ENCODE measurements around the gene RYR3.

Gene RYR3

GRCh38 chr15:33467146-33467815, 156.5 kb downstream of the RYR3 start:
- TF ChIP-seq CTCF (IDR thresholded peaks at IDR 0.05; ENCODE audit: low read depth, low read length, missing control alignments): no peak
- H3K4me3 ChIP-seq (ENCODE audit: low read depth, low read length): no peak overlapping the region
- DNase-seq (ENCODE audit: low read depth): no peak

- H3K4me3 ChIP-seq (ENCODE audit: low read depth, low read length): no peak overlapping the region
- DNase-seq (ENCODE audit: low read depth): no peak
- no peak for TF ChIP-seq CTCF (IDR thresholded peaks at IDR 0.05; ENCODE audit: low read depth, low read length, missing control alignments)
Observed at GRCh38 chr15:33467816-33468163, 157.0 kb downstream of the RYR3 start.

GRCh38 chr15:33468740-33469139, 158.0 kb downstream of the RYR3 start:
- TF ChIP-seq CTCF (IDR thresholded peaks at IDR 0.05; ENCODE audit: low read depth, low read length, missing control alignments): no peak
- DNase-seq (ENCODE audit: low read depth): no peak
- no peak overlapping the region for H3K4me3 ChIP-seq (ENCODE audit: low read depth, low read length)

GRCh38 chr15:33473005-33473404, 162.2 kb downstream of the RYR3 start:
- no peak for TF ChIP-seq CTCF (IDR thresholded peaks at IDR 0.05; ENCODE audit: low read depth, low read length, missing control alignments)
- DNase-seq (ENCODE audit: low read depth): no peak
- no peak overlapping the region for H3K4me3 ChIP-seq (ENCODE audit: low read depth, low read length)

GRCh38 chr15:33473714-33474113, 162.9 kb downstream of the RYR3 start:
- DNase-seq (ENCODE audit: low read depth): no peak
- H3K4me3 ChIP-seq (ENCODE audit: low read depth, low read length): no peak overlapping the region
- TF ChIP-seq CTCF (IDR thresholded peaks at IDR 0.05; ENCODE audit: low read depth, low read length, missing control alignments): no peak

GRCh38 chr15:33476076-33476475, 165.3 kb downstream of the RYR3 start:
- no peak for DNase-seq (ENCODE audit: low read depth)
- no peak overlapping the region for H3K4me3 ChIP-seq (ENCODE audit: low read depth, low read length)
- no peak for TF ChIP-seq CTCF (IDR thresholded peaks at IDR 0.05; ENCODE audit: low read depth, low read length, missing control alignments)

GRCh38 chr15:33476908-33477307, 166.1 kb downstream of the RYR3 start:
- DNase-seq (ENCODE audit: low read depth): no peak
- H3K4me3 ChIP-seq (ENCODE audit: low read depth, low read length): no peak overlapping the region
- no peak for TF ChIP-seq CTCF (IDR thresholded peaks at IDR 0.05; ENCODE audit: low read depth, low read length, missing control alignments)
